ENCODE data around the gene TNFRSF4. TPM values are rescaled to one million over a fixed set of nuclear protein-coding genes. Genes with fewer than 3 reads are reported as not detected.

Gene TNFRSF4
- total RNA-seq, 4 donors from 2014 or later, result 1.5 to 4.5 (median 3.2) TPM

GRCh38 chr1:1220197-1220596 lies 6.2 kb upstream of the TNFRSF4 start:
- DNase-seq, result no peak
- H3K9me3 ChIP-seq, result no peaks in the 10 kb centered on the region
- H3K27ac ChIP-seq, result no peak overlapping the region
- H3K4me1 ChIP-seq, result no peaks in the 10 kb centered on the region
- H3K4me3 ChIP-seq (replicated peaks in 1 of 3), result no peak overlapping the region
- WGBS, 2 donors, result 88 to 90% methylated on average over 24 of the region's 24 CpGs
- peaks cover 55 to 65% of the 10 kb centered on the region in 2 donors for H3K36me3 ChIP-seq
- intact Hi-C loops (cut with DNase I), result no loop called here
- TF ChIP-seq POLR2A (IDR thresholded peaks at IDR 0.05), result no peak
- TF ChIP-seq CTCF (IDR thresholded peaks at IDR 0.05), result no peak
- H3K27me3 ChIP-seq, result no peaks in the 10 kb centered on the region

- H3K4me3 ChIP-seq (replicated peaks in 1 of 3), result no peak overlapping the region
- TF ChIP-seq POLR2A (IDR thresholded peaks at IDR 0.05), result no peak
- TF ChIP-seq CTCF (IDR thresholded peaks at IDR 0.05), result no peak
- H3K27me3 ChIP-seq, result no peaks in the 10 kb centered on the region
- no peaks in the 10 kb centered on the region for H3K9me3 ChIP-seq
- WGBS, 2 donors, result 90 to 98% methylated on average over 9 to 19 of the region's 20 CpGs
- H3K36me3 ChIP-seq, result peaks cover 55 to 62% of the 10 kb centered on the region in 2 donors
- DNase-seq, result no peak
- intact Hi-C loops (cut with DNase I), result no loop called here
- H3K27ac ChIP-seq, result no peak overlapping the region
- no peaks in the 10 kb centered on the region for H3K4me1 ChIP-seq
Observed at GRCh38 chr1:1219341-1219740, 5.4 kb upstream of the TNFRSF4 start.

DNA sequence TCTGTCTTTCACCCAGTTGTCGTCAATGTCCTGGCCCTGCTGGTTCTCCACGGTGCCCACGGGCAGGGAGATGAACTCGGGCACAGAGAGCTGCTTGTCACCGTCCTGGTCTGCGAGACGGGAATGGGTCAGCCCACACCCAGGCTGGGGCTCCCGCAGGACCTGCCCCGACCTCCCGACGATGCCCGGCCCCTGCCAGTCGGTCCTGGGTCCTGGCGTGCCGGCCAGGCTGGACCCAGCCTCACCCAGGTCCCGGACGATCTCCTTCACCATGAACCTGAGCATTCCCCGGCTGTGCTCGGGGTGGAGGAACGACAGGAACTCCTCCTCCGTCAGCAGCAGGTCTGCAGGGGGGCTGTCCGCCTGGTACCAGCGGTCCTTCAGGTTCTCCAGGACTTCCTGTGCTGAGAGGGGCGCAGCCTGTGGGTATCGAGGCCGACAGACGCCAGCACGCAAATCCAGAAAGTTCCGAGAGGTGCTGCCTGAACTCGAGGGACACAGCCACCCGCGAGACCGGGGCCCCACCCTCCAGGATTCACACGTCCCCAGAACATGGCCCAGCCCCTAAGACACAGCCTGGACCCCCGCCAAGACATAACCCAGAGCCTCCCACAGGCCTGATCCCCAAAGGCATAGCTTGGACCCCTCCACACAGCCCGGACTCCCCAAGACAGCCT lies 4.7 kb upstream of the TNFRSF4 start:
- Histone ChIP-seq H3K27ac (no peak overlapping the region), H3K27me3 (no peaks in the 10 kb centered on the region), H3K4me1 (no peaks in the 10 kb centered on the region), H3K36me3 (peaks cover 52 to 61% of the 10 kb centered on the region in 2 donors), H3K4me3 (replicated peaks in 1 of 3) (no peak overlapping the region), H3K9me3 (no peaks in the 10 kb centered on the region)
- no peak for DNase-seq
- 89 to 95% methylated on average over 15 to 29 of the region's 36 CpGs for WGBS, 2 donors
- intact Hi-C loops (cut with DNase I), result no loop called here
- no peak for TF ChIP-seq CTCF (IDR thresholded peaks at IDR 0.05)
- TF ChIP-seq POLR2A (IDR thresholded peaks at IDR 0.05), result no peak

DNA sequence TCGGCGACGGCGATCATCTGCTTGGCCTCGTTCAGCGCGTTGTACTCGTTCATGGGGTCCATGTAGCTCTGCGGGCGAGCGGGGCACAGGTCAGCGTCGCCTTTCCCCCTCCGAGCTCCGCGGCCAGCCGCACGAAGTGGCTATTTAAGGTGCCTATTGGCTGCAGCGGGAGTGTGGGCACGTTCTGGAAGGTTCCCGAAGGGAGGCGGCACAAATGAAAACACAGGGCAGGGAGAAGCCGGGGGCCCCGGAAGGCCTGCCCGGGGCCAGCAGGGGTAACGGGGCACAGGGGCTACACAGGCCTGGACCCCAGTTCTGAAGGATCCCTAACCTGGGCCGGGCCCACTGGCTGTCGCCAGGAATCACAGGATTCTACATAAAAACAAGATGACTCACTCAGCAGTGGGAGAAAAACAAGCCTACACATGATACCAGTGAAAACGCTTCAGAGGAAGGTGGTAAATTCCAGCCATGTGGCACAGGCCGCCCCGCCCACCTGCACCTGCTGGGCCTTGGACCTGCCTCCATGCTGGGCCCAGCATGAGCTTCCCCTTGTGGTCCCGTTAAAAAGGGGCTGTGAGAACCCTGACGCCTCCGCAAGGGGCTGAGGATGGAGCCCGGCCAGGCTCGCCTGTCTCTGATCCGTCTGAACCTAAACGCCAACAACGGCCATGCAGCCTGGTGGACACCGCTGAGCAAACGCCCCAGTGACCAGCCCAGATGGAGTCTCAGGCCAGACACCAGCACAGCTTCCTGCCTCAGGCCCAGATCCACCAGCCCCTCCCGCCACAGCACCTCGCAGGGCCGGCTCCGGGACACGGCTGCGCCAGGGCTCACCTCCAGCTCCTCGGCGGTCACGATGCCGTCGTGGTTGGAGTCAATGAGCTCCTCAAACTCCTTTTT lies 3.9 kb upstream of the TNFRSF4 start:
- no peak overlapping the region for H3K27ac ChIP-seq
- no peak for TF ChIP-seq CTCF (IDR thresholded peaks at IDR 0.05)
- no peak for TF ChIP-seq POLR2A (IDR thresholded peaks at IDR 0.05)
- 94 to 97% methylated on average over 44 to 52 of the region's 52 CpGs for WGBS, 2 donors
- no peak overlapping the region for H3K4me3 ChIP-seq (replicated peaks in 1 of 3)
- intact Hi-C loops (cut with DNase I), result no loop called here
- peaks cover 44 to 53% of the 10 kb centered on the region in 2 donors for H3K36me3 ChIP-seq
- DNase-seq, result no peak
- H3K9me3 ChIP-seq, result no peaks in the 10 kb centered on the region
- no peaks in the 10 kb centered on the region for H3K27me3 ChIP-seq
- H3K4me1 ChIP-seq, result no peaks in the 10 kb centered on the region

Measured in thyroid gland (tissue), 4 donors.